Stomach (tissue), 9 donors: ENCODE data around the gene APLN. TPM values are rescaled to one million over a fixed set of nuclear protein-coding genes. Genes with fewer than 3 reads are reported as not detected.

Source experiments
- DNase-seq, 2 donors: peaks; one replicate each; pipeline versions ENCODE4 v3.0.0 to v3.0.0-alpha.2; 2013 to 2019
- H3K27ac ChIP-seq, 5 donors: fragments of 200-600 bp in 4 of 5; sonication (generic) in 4 of 5; one replicate each; pipeline ENCODE4 v1.5.1; 2013 to 2019; ENCODE audit warnings: mild to moderate bottlenecking in 1 of 5, moderate library complexity in 1 of 5
- H3K27me3 ChIP-seq, 3 donors: fragments of 200-600 bp; sonication (generic); one replicate each; pipeline ENCODE4 v1.5.1; 2017 to 2019; ENCODE audit warnings: mixed run types in 1 of 3
- H3K36me3 ChIP-seq, 4 donors: fragments of 200-600 bp; sonication (generic); 1 replicate in 3 of 4; 2 replicates in 1 of 4; pipeline ENCODE4 v1.5.1; 2016 to 2019
- H3K4me1 ChIP-seq, 4 donors: fragments of 200-600 bp; sonication (generic); one replicate each; pipeline ENCODE4 v1.5.1; 2016 to 2019
- H3K4me3 ChIP-seq, 4 donors: fragments of 200-600 bp; sonication (generic) in 3 of 4; one replicate each; pipeline ENCODE4 v1.5.1; 2016 to 2019; ENCODE audit warnings: mild to moderate bottlenecking in 1 of 4
- H3K9me3 ChIP-seq, 4 donors: fragments of 200-600 bp; sonication (generic); one replicate each; pipeline ENCODE4 v1.5.1; 2016 to 2019
- CTCF ChIP-seq, 7 experiments: fragments of 450-650 bp in 4 of 7; fragments of 200-600 bp in 3 of 7; sonication (generic) in 3 of 7; IDR thresholded peaks; one replicate each; pipeline ENCODE4 v1.5.1; 2016 to 2019; ENCODE audit warnings: antibody characterized with exemption in 7 of 7, control low read depth in 2 of 7, mild to moderate bottlenecking in 1 of 7
- EP300 ChIP-seq: sonication (generic); formaldehyde crosslinking; IDR thresholded peaks from one replicate; pipeline ENCODE4 v1.6.1; 2017; ENCODE audit warnings: antibody characterized with exemption
- POLR2A ChIP-seq, 4 donors: fragments of 450-650 bp; IDR thresholded peaks; one replicate each; pipeline ENCODE4 v1.6.1; 2016; ENCODE audit warnings: antibody characterized with exemption in 4 of 4, control low read depth in 2 of 4, mild to moderate bottlenecking in 1 of 4, moderate library complexity in 1 of 4
- POLR2AphosphoS5 ChIP-seq, 3 donors: sonication (generic); formaldehyde crosslinking; IDR thresholded peaks; one replicate each; pipeline ENCODE4 v1.6.1; 2016; ENCODE audit warnings: antibody characterized with exemption in 3 of 3
- WGBS, 5 donors: extraction: QIAGEN DNeasy Blood & Tissue Kit in 3 of 5; methylation state at CpG; one replicate each; pipeline versions ENCODE4 v1.1.5 to v1.1.7; 2013 to 2018; 5-methylcytosine and 5-hydroxymethylcytosine counted together
- intact Hi-C: fragments of 100-400 bp; cut with DNase I; formaldehyde crosslinking; loops from one replicate; pipeline ENCODE4 v1.15.1; 2023; ENCODE audit warnings: low total_unique reads
- polyA plus RNA-seq, 3 donors: library from polyadenylated mRNA; stranded (reverse); fragments of 200-250 nt; gene quantifications; one replicate each; pipeline ENCODE4 v1.2.3, GENCODE V29; 2013
- total RNA-seq, 5 donors: library from RNA; depleted of rRNA; stranded (reverse); fragments of >200 nt; gene quantifications; one replicate each; pipeline versions ENCODE4 v1.1.0 to v1.2.3, GENCODE V29; 2014 to 2016
- donor health status: healthy with polysubstance abuse.
- donor health status: Bipolar disorder and iron deficiency.
- donor health status: healthy.

Gene APLN
- total and polyA plus RNA-seq, 8 donors: 0.18 to 1.1 (median 0.37) TPM; not detected in 4

GRCh38 chrX:129653971-129654651 lies 645 bp downstream of the APLN start:
- TF ChIP-seq POLR2AphosphoS5 (IDR thresholded peaks at IDR 0.05): no peak
- 0 to 44% (median 5%) methylated on average over 8 to 50 of the region's 57 CpGs; no CpG with 5 or more reads in 1 of the 5 donors for WGBS, 5 donors
- peak overlapping the region in 2 of 5 donors; percentile 26 to 31 for H3K27ac ChIP-seq

GRCh38 chrX:129653181-129653970 lies 1.4 kb downstream of the APLN start:
- Histone ChIP-seq H3K4me1 (peaks cover 0 to 24% (median 20%) of the 10 kb centered on the region in 4 donors), H3K27me3 (peaks cover 0 to 20% (median 9%) of the 10 kb centered on the region in 3 donors), H3K36me3 (no peaks in the 10 kb centered on the region), H3K27ac (no peak overlapping the region), H3K4me3 (peak overlapping the region; percentile 43 to 55 (median 50)), H3K9me3 (no peaks in the 10 kb centered on the region)
- no peak for TF ChIP-seq CTCF (IDR thresholded peaks at IDR 0.05)
- intact Hi-C loops: no loop called here
- peak in 1 of 2 donors; percentile 47 for DNase-seq
- 19 to 63% (median 51%) methylated on average over 3 to 10 of the region's 10 CpGs for WGBS, 5 donors

More at GRCh38 chrX:129653971-129654651, 645 bp downstream of the APLN start:
- Histone ChIP-seq H3K9me3 (no peaks in the 10 kb centered on the region), H3K4me1 (peaks cover 0 to 24% (median 20%) of the 10 kb centered on the region in 4 donors), H3K4me3 (peak overlapping the region; percentile 43 to 55 (median 50)), H3K36me3 (no peaks in the 10 kb centered on the region), H3K27me3 (peaks cover 0 to 16% (median 9%) of the 10 kb centered on the region in 3 donors)
- DNase-seq: peak; percentile 40 to 55
- intact Hi-C loops: no loop called here

DNA sequence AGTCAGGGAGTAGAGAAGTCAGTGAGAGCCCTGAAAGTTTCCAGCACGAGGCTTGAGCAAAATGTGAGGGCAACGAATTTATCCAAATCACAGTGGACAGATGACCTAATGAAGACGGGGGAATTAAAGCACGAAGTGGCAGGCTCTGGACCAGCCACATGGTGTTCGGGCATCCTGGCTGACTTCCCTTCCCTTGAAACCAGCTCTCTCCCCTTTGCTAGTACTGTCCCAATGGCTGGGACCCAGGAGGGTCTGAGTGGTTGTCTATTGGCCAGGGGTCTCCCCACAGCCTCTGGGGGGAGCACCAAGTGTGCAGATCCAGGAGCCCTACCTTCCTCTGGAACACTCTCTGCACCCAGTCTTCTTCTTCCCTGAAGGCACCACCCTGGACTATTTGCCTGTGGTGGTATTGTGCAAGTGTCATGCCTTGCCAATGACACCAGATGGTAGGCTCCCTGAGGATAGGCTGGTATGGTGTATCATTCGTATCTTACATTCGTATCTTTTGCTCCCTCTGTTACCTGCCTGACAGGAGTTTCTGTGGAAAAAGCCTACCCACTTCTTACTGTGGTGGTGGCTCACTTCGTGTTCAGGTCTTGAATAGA lies 2.1 kb downstream of the APLN start:
- TF ChIP-seq POLR2AphosphoS5 (IDR thresholded peaks at IDR 0.05): no peak
- no peak for TF ChIP-seq POLR2A (IDR thresholded peaks at IDR 0.05)
- TF ChIP-seq EP300: no peak
- TF ChIP-seq CTCF (IDR thresholded peaks at IDR 0.05): no peak
- Histone ChIP-seq H3K27me3 (peaks cover 0 to 21% (median 9%) of the 10 kb centered on the region in 3 donors), H3K36me3 (no peaks in the 10 kb centered on the region), H3K4me1 (peaks cover 0 to 24% (median 20%) of the 10 kb centered on the region in 4 donors), H3K4me3 (no peak overlapping the region), H3K27ac (no peak overlapping the region), H3K9me3 (no peaks in the 10 kb centered on the region)
- no peak for DNase-seq
- intact Hi-C loops: no loop called here
- WGBS, 5 donors: 73 to 81% (median 79%) methylated on average over 7 to 8 of the region's 8 CpGs

DNA sequence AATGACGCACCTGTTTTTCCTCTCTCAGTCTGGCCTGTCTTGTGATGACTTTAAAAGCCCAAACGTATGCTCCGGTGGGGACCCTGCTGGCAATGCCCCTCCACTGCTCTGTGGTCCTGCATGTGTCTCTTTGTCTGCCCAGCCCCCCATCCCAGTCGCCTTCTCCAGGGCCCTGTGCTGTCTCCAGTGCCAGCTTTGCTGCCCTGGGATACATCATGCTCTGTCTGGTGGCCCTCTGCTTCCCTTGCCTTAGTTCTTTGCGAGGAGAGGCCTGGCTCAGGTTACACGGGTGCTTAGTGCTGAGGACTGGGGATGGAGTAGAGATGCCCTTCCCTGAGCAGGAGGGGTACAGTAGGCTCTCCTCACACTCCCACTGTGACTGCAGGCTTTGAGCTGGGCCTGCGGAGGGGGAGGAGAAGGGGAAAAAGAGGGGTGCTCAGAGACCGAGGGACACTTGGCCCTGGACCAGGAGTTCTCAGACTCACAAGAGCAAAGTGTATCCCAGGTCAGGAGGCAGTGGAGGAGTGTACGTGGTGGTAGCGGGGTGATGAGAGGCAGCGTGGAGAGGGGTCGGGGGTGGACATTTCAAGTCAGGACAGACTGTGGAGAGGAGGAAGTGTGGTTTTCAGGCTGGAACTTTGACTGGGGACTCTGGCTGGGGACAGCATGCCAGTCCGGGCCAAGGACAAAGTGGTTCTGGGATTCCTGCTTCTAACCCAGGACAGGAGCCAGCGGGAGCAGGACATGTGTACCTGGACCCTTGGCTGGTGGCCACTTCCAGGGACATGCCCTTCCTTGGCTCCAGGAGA lies 2.8 kb downstream of the APLN start:
- H3K9me3 ChIP-seq: no peaks in the 10 kb centered on the region
- WGBS, 5 donors: 73 to 91% (median 81%) methylated on average over 10 to 14 of the region's 14 CpGs
- DNase-seq: peak in 1 of 2 donors; percentile 34
- H3K4me1 ChIP-seq: peaks cover 0 to 24% (median 20%) of the 10 kb centered on the region in 4 donors
- intact Hi-C loops: no loop called here
- H3K27ac ChIP-seq: no peak overlapping the region
- H3K4me3 ChIP-seq: no peak overlapping the region
- no peaks in the 10 kb centered on the region for H3K36me3 ChIP-seq
- TF ChIP-seq CTCF (IDR thresholded peaks at IDR 0.05): no peak
- no peak for TF ChIP-seq EP300
- TF ChIP-seq POLR2AphosphoS5 (IDR thresholded peaks at IDR 0.05): no peak
- no peak for TF ChIP-seq POLR2A (IDR thresholded peaks at IDR 0.05)
- peaks cover 0 to 21% (median 9%) of the 10 kb centered on the region in 3 donors for H3K27me3 ChIP-seq
